GM23248 (cell line): ENCODE data around the gene DTNB.

Source experiments
- EZH2 ChIP-seq: fragments of 200-600 bp; sonication (generic); IDR thresholded peaks from 2 replicates; pipeline ENCODE4 v1.6.1; 2018; ENCODE audit warnings: antibody characterized with exemption, mild to moderate bottlenecking; ENCODE audit not compliant: insufficient read depth, poor library complexity, severe bottlenecking
- EZH2phosphoT487 ChIP-seq: fragments of 200-600 bp; sonication (generic); IDR thresholded peaks from 2 replicates; pipeline ENCODE4 v1.6.1; 2018; ENCODE audit warnings: antibody characterized with exemption, moderate library complexity, mild to moderate bottlenecking, low read depth; ENCODE audit not compliant: insufficient read depth

DNA sequence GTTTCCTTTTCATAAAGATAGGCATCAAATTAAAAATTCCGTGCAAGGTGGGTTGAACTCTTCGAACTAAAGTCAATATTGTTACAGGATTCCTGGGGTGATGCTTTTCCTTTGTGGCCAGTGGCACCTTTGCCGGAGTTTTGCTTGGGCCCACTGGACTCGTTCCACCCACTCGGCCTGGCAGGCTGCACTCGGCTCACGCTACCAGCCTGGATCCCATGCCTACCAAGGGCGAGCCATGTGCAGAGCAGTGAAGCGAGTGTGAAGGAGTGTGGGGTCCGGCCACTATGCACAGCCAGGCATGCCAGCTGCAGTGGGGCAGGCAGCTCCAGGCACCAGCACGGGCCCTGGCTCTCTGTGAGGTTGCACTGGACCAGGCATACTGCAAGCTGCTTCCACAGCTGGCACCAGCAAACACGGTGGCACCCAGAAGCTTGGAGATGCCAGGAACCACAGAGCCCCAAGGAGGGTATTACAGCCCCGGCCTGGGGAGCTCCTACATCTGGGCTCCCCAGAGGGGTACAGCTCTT lies 83.6 kb downstream of the DTNB start:
- no peak for TF ChIP-seq EZH2phosphoT487
- TF ChIP-seq EZH2, result no peak
